ENCODE data around the gene PIK3C2G. TPM values are rescaled to one million over a fixed set of nuclear protein-coding genes. Genes with fewer than 3 reads are reported as not detected.

PIK3C2G gene
- total and polyA plus RNA-seq, 7 donors = under 0.01 TPM; not detected in 6

GRCh38 chr12:18556161-18556560, 294.8 kb downstream of the PIK3C2G start:
- Histone ChIP-seq H3K9me3 (no peaks in the 10 kb centered on the region), H3K36me3 (ENCODE audit: insufficient read depth in 1 of 2, low read depth in 1 of 2) (no peaks in the 10 kb centered on the region), H3K27me3 (ENCODE audit: insufficient read depth in 3 of 3, low read length in 2 of 3) (no peaks in the 10 kb centered on the region), H3K27ac (no peak overlapping the region), H3K4me1 (no peaks in the 10 kb centered on the region), H3K4me3 (no peak overlapping the region)
- intact Hi-C loops (cut with DNase I) = no loop called here
- TF ChIP-seq CTCF (IDR thresholded peaks at IDR 0.05) = no peak
- DNase-seq (no peak), ATAC-seq (no peak)
- WGBS, 3 donors = 59 to 67% (median 60%) methylated on average over 2 of the region's 2 CpGs

GRCh38 chr12:18559242-18559641, 297.9 kb downstream of the PIK3C2G start:
- no peaks in the 10 kb centered on the region for H3K36me3 ChIP-seq (ENCODE audit: insufficient read depth in 1 of 2, low read depth in 1 of 2)
- H3K4me3 ChIP-seq = no peak overlapping the region
- no peaks in the 10 kb centered on the region for H3K4me1 ChIP-seq
- H3K9me3 ChIP-seq = no peaks in the 10 kb centered on the region
- H3K27ac ChIP-seq = no peak overlapping the region
- intact Hi-C loops (cut with DNase I) = no loop called here
- no peak for TF ChIP-seq CTCF (IDR thresholded peaks at IDR 0.05)
- ATAC-seq = no peak
- WGBS, 3 donors = 67 to 76% (median 70%) methylated on average over 1 of the region's 1 CpG
- DNase-seq = no peak
- H3K27me3 ChIP-seq (ENCODE audit: insufficient read depth in 3 of 3, low read length in 2 of 3) = no peaks in the 10 kb centered on the region

GRCh38 chr12:18562531-18562930, 301.2 kb downstream of the PIK3C2G start:
- no peak for TF ChIP-seq CTCF (IDR thresholded peaks at IDR 0.05)
- intact Hi-C loops (cut with DNase I) = no loop called here
- Histone ChIP-seq H3K4me3 (no peak overlapping the region), H3K9me3 (no peaks in the 10 kb centered on the region), H3K27me3 (ENCODE audit: insufficient read depth in 3 of 3, low read length in 2 of 3) (no peaks in the 10 kb centered on the region), H3K36me3 (ENCODE audit: insufficient read depth in 1 of 2, low read depth in 1 of 2) (no peaks in the 10 kb centered on the region), H3K27ac (no peak overlapping the region), H3K4me1 (no peaks in the 10 kb centered on the region)
- ATAC-seq (no peak), DNase-seq (no peak)
- 61 to 65% (median 64%) methylated on average over 4 of the region's 4 CpGs for WGBS, 3 donors

GRCh38 chr12:18564306-18564705, 303.0 kb downstream of the PIK3C2G start:
- no peak for TF ChIP-seq CTCF (IDR thresholded peaks at IDR 0.05)
- no peaks in the 10 kb centered on the region for H3K27me3 ChIP-seq (ENCODE audit: insufficient read depth in 3 of 3, low read length in 2 of 3)
- no peak overlapping the region for H3K4me3 ChIP-seq
- H3K4me1 ChIP-seq = no peaks in the 10 kb centered on the region
- H3K36me3 ChIP-seq (ENCODE audit: insufficient read depth in 1 of 2, low read depth in 1 of 2) = no peaks in the 10 kb centered on the region
- no peak overlapping the region for H3K27ac ChIP-seq
- WGBS, 3 donors = 87 to 93% (median 89%) methylated on average over 1 of the region's 1 CpG
- ATAC-seq (no peak), DNase-seq (no peak)
- intact Hi-C loops (cut with DNase I) = loop anchor here in 1 of 2 donors (1.0 kb wide), 1 partner anchor 48 kb away; no protein-coding TSS in a partner anchor
- H3K9me3 ChIP-seq = no peaks in the 10 kb centered on the region

GRCh38 chr12:18567787-18568186, 306.5 kb downstream of the PIK3C2G start:
- 24 to 38% (median 31%) methylated on average over 2 of the region's 2 CpGs for WGBS, 3 donors
- TF ChIP-seq CTCF (IDR thresholded peaks at IDR 0.05) = no peak
- H3K9me3 ChIP-seq = no peaks in the 10 kb centered on the region
- ATAC-seq = no peak
- no peaks in the 10 kb centered on the region for H3K4me1 ChIP-seq
- H3K36me3 ChIP-seq (ENCODE audit: insufficient read depth in 1 of 2, low read depth in 1 of 2) = no peaks in the 10 kb centered on the region
- no peak overlapping the region for H3K27ac ChIP-seq
- H3K4me3 ChIP-seq = no peak overlapping the region
- intact Hi-C loops (cut with DNase I) = no loop called here
- H3K27me3 ChIP-seq (ENCODE audit: insufficient read depth in 3 of 3, low read length in 2 of 3) = no peaks in the 10 kb centered on the region
- DNase-seq = no peak
